Mesodermal cell (in vitro differentiated cells): ENCODE measurements around the gene PCSK7.

Experiments
- H3K27ac ChIP-seq: 2 replicates; pipeline ENCODE4 v1.7.0; 2013; ENCODE audit warnings: mild to moderate bottlenecking, low read depth, low read length, moderate library complexity; ENCODE audit not compliant: severe bottlenecking
- H3K36me3 ChIP-seq: 2 replicates; pipeline ENCODE4 v1.7.1; 2013; ENCODE audit warnings: mild to moderate bottlenecking, low read length, moderate library complexity; ENCODE audit not compliant: control insufficient read depth, insufficient read depth
- H3K4me1 ChIP-seq: one replicate; pipeline ENCODE4 v1.7.1; 2013; ENCODE audit warnings: mild to moderate bottlenecking, low read length; ENCODE audit not compliant: insufficient read depth, control insufficient read depth, poor library complexity, severe bottlenecking
- H3K4me3 ChIP-seq: 2 replicates; pipeline ENCODE4 v1.7.0; 2013; ENCODE audit warnings: low read length, control low read depth, mild to moderate bottlenecking; ENCODE audit not compliant: insufficient read depth, poor library complexity, severe bottlenecking; ENCODE audit errors: extremely low read depth
- H3K9me3 ChIP-seq: 2 replicates; pipeline ENCODE4 v1.7.1; 2013; ENCODE audit warnings: mild to moderate bottlenecking, low read length, moderate library complexity; ENCODE audit not compliant: control insufficient read depth
- WGBS, 2 experiments: methylation state at CpG; one replicate each; pipeline ENCODE4 v1.1.5; 2013; ENCODE audit warnings: missing lambda C conversion rate in 2 of 2; ENCODE audit not compliant: insufficient coverage in 2 of 2; 5-methylcytosine and 5-hydroxymethylcytosine counted together

PCSK7 gene

GRCh38 chr11:117221775-117222517 is 9.9 kb downstream of the PCSK7 start:
- peaks cover 82% of the 10 kb centered on the region for H3K36me3 ChIP-seq
- H3K27ac ChIP-seq, result no peak overlapping the region
- WGBS, 2 experiments, result 83 to 88% methylated on average over 5 to 6 of the region's 7 CpGs
- no peaks in the 10 kb centered on the region for H3K9me3 ChIP-seq
- no peak overlapping the region for H3K4me3 ChIP-seq
- H3K4me1 ChIP-seq, result peaks cover 20% of the 10 kb centered on the region

DNA sequence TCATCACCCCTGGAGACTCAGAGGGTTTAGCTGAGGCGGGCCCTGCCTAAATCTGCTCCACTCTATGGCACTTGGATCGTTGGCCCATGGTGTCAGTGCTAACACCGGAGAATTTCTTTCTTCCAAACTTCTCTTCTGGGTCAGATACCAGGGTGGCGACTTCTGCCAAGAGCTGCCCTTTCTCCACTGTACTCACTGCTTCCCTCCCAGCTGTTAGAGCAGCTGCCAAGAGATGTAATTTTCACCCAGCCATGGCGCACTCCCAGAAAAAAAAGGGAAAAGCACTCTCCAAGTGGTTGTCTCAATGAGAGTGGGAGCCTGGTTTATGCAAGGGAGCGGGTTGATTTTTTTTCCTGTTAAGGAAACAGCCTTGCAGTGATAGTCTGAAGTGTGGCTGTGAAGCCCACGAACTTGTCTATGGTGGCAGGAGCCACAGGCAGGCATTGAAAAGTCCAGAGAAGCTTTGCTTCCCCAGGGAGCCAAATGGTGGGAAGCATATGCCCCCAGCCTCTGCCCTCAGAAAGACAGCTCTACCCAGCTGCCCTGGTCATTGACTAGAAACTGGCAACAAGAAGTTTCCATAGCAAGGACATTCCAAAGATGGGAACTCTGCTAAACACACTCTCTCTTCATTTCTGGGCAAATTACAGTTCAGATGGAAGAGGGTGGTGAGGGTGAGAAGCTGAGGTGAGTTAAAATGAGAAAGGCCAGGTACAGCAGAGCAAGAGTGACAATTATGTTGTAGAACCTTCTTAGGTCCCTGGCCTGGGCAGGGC is 10.7 kb downstream of the PCSK7 start:
- 84 to 93% methylated on average over 4 to 6 of the region's 7 CpGs for WGBS, 2 experiments
- no peak overlapping the region for H3K4me3 ChIP-seq
- H3K27ac ChIP-seq, result no peak overlapping the region
- peaks cover 86% of the 10 kb centered on the region for H3K36me3 ChIP-seq
- peaks cover 20% of the 10 kb centered on the region for H3K4me1 ChIP-seq
- H3K9me3 ChIP-seq, result no peaks in the 10 kb centered on the region

- H3K4me3 ChIP-seq, result no peak overlapping the region
- no peaks in the 10 kb centered on the region for H3K9me3 ChIP-seq
- H3K27ac ChIP-seq, result no peak overlapping the region
- peaks cover 87% of the 10 kb centered on the region for H3K36me3 ChIP-seq
- peaks cover 20% of the 10 kb centered on the region for H3K4me1 ChIP-seq
- 90 to 94% methylated on average over 8 to 9 of the region's 9 CpGs for WGBS, 2 experiments
Measured at GRCh38 chr11:117220568-117220967, 11.3 kb downstream of the PCSK7 start.

DNA sequence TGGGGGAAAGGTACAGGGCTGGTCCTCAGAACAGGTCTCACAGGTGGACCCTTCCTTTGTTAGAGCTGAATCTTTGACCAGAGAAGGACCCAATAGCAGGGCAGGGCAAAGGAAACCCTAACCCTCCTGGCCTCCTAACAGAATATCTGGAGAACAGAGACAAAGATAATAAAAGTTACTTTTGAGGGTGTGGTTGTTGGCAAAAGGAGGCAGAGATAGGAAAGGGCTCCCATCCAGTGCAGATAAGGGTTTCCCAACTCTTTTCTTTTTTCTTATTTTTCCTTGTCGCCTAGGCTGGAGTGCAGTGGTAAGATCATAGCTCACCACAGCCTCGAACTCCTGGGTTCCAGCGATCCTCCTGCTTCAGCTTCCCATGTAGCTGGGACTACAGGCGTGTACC is 11.9 kb downstream of the PCSK7 start:
- no peaks in the 10 kb centered on the region for H3K9me3 ChIP-seq
- WGBS, 2 experiments, result 92 to 97% methylated on average over 4 of the region's 4 CpGs
- peaks cover 82% of the 10 kb centered on the region for H3K36me3 ChIP-seq
- H3K27ac ChIP-seq, result no peak overlapping the region
- H3K4me1 ChIP-seq, result peaks cover 20% of the 10 kb centered on the region
- no peak overlapping the region for H3K4me3 ChIP-seq

GRCh38 chr11:117219455-117219854 is 12.4 kb downstream of the PCSK7 start:
- Histone ChIP-seq H3K27ac (no peak overlapping the region), H3K36me3 (peaks cover 83% of the 10 kb centered on the region), H3K9me3 (no peaks in the 10 kb centered on the region), H3K4me1 (peaks cover 20% of the 10 kb centered on the region), H3K4me3 (no peak overlapping the region)
- 97% methylated on average over 8 of the region's 8 CpGs for WGBS, 2 experiments

DNA sequence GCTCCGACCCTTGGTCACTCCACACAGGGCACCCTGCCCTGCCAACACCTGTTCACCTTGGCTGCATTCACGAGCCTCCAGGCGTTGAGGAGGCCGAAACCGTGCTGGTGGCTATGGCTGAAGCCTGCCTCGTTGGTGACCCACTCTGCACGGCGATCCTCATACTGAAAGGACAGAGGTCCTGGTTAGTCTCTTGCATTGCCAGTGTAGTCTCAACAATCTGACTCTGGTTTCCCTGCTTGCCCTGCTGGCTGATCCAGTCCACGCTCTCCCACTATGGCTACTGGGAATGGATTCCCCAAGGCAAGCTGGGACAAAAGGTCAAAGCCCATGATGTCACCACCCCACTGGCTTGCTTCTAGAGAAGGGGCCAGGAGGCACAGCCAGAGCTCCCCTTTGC is 12.9 kb downstream of the PCSK7 start:
- Histone ChIP-seq H3K27ac (no peak overlapping the region), H3K4me3 (no peak overlapping the region), H3K36me3 (peaks cover 81% of the 10 kb centered on the region), H3K4me1 (peaks cover 20% of the 10 kb centered on the region), H3K9me3 (no peaks in the 10 kb centered on the region)
- WGBS, 2 experiments, result 91 to 93% methylated on average over 9 of the region's 9 CpGs

DNA sequence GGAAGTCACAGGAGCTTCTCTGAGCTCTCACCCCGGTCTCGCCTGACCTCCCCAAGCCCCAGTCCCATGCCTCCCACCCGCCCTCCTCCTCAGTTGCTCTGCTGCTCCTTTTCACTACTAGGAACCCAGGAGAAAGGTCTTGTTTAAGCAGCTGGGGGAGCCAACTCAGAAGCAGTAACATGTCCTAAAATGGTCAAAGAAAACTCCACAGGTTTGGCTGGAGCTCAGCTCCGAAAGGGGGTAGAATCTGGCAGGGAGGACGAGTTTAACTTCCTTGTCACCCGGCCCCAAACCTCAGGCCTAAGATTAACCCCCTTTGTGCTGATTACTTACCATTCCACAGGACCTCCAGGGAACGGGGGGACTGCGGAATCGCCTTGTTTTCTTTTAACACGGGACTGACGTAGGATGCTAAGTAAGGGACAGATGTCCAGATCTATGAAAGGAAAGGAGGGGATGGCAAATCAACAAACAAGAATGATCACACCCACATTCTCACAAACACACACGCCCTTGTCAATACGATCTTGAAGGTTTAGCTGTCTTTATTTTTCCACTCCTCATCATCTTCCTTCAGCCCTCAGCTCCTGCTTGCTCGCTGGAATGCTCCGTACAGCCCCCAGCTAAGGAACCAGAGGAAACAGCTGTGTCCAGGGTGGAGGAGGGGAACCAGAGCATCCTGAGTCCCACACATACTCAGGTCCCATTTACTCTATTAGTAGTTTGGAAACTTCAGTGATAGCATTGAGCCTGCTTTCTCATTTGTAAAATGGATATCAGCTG is 13.5 kb downstream of the PCSK7 start:
- no peaks in the 10 kb centered on the region for H3K9me3 ChIP-seq
- no peak overlapping the region for H3K4me3 ChIP-seq
- peak overlapping the region; percentile 10 for H3K27ac ChIP-seq
- peaks cover 76% of the 10 kb centered on the region for H3K36me3 ChIP-seq
- H3K4me1 ChIP-seq, result peaks cover 20% of the 10 kb centered on the region
- WGBS, 2 experiments, result 96 to 97% methylated on average over 5 to 6 of the region's 15 CpGs

DNA sequence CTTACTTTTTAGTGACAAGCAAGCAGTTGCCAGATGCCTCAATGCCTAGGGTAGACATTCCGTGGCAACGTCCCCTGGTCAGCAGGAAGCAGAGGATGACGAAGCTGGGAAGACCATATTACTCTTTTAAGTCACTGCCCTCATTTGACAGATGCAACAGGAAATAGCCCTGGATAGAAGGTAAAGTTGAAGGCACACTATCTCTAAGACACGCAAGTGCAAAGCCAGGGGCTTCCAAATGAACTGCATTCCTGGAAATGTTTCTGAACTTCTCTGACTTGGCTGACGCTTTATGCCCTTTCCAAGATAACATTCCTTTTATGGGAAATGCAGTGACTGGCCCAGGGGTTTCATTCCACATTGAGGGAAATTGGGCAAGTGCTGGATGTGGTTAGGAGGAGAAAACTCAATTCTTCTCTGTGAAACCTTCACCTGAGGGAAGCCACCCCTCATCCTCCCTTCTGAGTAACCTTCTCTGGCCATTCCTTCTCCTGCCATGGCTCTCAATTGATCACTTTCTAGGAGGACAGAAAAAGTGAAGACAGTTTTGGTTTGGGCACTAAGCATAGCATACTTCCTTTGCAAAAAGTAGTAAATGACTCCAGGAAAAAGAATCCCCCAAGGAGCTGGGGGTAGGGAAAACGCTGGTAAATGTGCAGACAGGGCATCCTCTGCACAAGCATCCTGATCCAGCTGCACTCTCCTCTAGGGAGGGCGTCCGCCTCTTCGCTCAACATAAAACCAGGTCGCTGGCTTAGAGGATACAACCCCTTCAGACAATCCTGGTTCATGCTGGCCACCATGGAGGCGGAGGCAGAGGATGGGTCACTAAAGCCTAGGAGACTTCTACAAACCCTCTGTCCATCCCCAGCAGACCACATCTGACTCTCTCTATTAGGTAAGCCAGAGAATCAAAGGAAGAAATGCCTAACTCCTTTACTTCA is 14.5 kb downstream of the PCSK7 start:
- H3K27ac ChIP-seq, result peak overlapping the region; percentile 10
- H3K36me3 ChIP-seq, result peaks cover 77% of the 10 kb centered on the region
- WGBS, 2 experiments, result 89 to 94% methylated on average over 7 to 10 of the region's 11 CpGs

DNA sequence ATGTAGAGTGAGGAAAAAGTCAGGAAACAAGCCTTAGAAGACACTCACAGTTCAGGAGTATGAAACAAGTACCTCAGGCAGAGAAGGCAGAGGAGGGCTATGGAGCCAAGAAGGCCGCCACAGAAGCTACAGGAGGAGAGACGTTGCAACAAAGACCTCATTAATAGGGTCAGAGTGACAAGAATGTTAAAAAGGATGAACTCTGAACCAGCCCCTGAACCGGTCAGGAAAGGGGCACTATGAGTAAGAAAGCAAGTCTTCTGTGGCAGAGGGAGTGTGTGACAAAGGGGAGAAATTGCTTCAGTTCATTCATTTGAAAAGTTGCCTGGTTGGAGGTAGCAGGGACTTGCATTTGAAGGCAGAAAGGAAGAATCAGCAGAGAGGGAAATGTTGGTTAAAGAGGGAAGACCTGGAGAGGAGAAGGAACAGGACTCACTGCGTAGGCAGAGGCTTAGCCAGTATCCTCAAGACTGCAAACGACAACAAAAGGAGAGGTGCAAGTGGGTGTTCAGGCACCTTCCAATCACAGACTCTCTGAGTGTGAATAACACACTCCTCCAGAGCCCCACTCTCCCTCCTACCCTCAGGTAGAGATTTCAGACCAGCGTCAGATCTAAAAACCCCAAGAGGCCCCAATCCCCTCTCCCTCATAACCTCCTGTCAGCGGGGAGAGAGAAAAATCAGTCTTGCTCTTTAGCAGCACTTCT is 17.3 kb downstream of the PCSK7 start:
- WGBS, 2 experiments, result 77 to 86% methylated on average over 4 to 5 of the region's 7 CpGs

More for the DNA sequence above, 14.5 kb downstream of the PCSK7 start:
- no peaks in the 10 kb centered on the region for H3K9me3 ChIP-seq
- no peak overlapping the region for H3K4me3 ChIP-seq
- peaks cover 20% of the 10 kb centered on the region for H3K4me1 ChIP-seq

More for the DNA sequence above, 17.3 kb downstream of the PCSK7 start:
- no peak overlapping the region for H3K27ac ChIP-seq
- no peaks in the 10 kb centered on the region for H3K9me3 ChIP-seq
- H3K4me3 ChIP-seq, result no peak overlapping the region
- peaks cover 20% of the 10 kb centered on the region for H3K4me1 ChIP-seq
- H3K36me3 ChIP-seq, result peaks cover 62% of the 10 kb centered on the region
